Measurements from ENCODE around the gene PAGE4.

Gene PAGE4, protein sequence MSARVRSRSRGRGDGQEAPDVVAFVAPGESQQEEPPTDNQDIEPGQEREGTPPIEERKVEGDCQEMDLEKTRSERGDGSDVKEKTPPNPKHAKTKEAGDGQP

DNA sequence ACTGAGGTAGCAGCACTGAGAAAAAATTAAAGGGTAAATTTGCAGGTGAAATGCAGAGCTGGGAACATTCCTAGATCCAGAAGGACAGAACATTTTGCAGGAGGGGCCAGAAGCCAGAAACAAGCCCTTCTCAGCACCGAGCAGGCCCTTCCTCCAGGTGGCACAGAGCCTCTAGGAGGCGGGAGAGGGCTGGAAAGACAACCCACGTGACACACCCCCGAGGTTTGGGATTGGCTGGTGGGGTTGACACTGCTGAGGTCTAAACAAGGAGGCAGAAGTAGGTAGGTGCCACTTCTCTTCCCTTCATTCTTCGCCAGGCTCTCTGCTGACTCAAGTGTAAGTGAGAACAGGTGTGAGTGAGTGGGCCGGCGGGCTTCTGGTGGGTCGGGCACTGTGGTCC, at the start of gene PAGE4:
PAGE4 (plus strand) TSS at position 288 of the 400 bp plus-strand sequence. CDS start 1,126 bp downstream, outside the sequence.
- DNase-seq (ENCODE audit: low spot score): no peak
- Histone ChIP-seq H3K27ac (no peak within 1 kb of the TSS), H3K4me3 (no peak within 1 kb of the TSS)
- no peak for TF ChIP-seq CTCF (IDR thresholded peaks at IDR 0.05)

DNA sequence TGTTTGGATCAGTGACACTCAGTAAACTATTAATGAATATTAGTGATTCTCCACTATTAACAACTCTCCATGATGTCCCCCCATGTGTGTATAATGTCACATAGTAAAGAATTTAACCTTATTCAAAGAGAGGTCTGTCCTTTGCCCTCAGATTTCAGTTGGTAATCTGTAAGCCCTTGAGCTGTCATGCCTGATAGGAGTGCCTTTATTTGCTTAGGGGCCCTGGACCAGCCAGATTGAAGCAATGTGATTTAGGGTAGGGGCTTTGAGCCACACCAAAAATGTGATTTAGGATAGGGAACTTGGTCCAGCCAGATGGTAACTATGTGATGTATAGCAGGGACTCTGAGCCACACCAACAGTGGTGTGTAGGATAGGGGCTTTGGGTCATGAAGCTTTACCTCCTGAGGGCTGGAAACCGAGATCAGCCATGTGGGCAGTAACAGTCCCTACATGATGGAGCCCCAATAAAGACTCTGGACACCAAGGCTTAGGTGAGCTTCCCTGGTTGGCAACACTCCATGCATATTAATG, 44.3 kb upstream of the PAGE4 start:
- no peak for TF ChIP-seq CTCF (IDR thresholded peaks at IDR 0.05)
- H3K27ac ChIP-seq: no peak overlapping the region
- H3K4me3 ChIP-seq: no peak overlapping the region
- no peak for DNase-seq (ENCODE audit: low spot score)

DNA sequence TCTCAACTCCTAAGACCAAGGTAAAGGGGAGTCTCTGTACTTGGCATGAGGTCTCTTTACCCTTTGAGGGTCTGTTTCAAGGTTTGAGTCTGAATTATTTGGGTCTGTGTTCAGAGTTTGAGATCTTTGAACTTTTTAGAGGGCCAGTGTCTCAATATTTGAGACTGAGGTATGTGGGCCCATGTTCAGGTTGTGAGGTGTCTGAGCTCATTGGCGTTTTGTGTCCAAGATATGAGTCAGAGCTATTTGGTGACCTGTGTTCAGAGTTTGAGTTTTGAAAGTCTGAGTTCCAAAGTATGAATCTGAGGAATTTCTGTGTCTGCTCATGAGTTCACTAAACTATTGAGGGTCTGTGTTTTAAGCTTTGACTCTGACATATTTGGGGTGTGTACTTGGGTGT, 36.7 kb upstream of the PAGE4 start:
- Histone ChIP-seq H3K4me3 (no peak overlapping the region), H3K27ac (no peak overlapping the region)
- no peak for TF ChIP-seq CTCF (IDR thresholded peaks at IDR 0.05)
- no peak for DNase-seq (ENCODE audit: low spot score)

- H3K27ac ChIP-seq: no peak overlapping the region
- no peak for DNase-seq (ENCODE audit: low spot score)
- no peak overlapping the region for H3K4me3 ChIP-seq
- no peak for TF ChIP-seq CTCF (IDR thresholded peaks at IDR 0.05)
These were observed 35.4 kb upstream of the PAGE4 start for GRCh38 chrX:49793686-49794085.

GRCh38 chrX:49799828-49800227, 29.3 kb upstream of the PAGE4 start:
- DNase-seq (ENCODE audit: low spot score): no peak
- H3K27ac ChIP-seq: no peak overlapping the region
- no peak for TF ChIP-seq CTCF (IDR thresholded peaks at IDR 0.05)
- no peak overlapping the region for H3K4me3 ChIP-seq

GRCh38 chrX:49809891-49810632, 19.0 kb upstream of the PAGE4 start:
- Histone ChIP-seq H3K27ac (no peak overlapping the region), H3K4me3 (no peak overlapping the region)
- no peak for DNase-seq (ENCODE audit: low spot score)
- no peak for TF ChIP-seq CTCF (IDR thresholded peaks at IDR 0.05)

- no peak overlapping the region for H3K27ac ChIP-seq
- TF ChIP-seq CTCF (IDR thresholded peaks at IDR 0.05): no peak
- DNase-seq (ENCODE audit: low spot score): no peak
- H3K4me3 ChIP-seq: no peak overlapping the region
These were observed 16.9 kb upstream of the PAGE4 start for GRCh38 chrX:49812177-49812576.
